Lung (tissue), 12 donors: ENCODE data around the gene ADAMTS18. TPM values are rescaled to one million over a fixed set of nuclear protein-coding genes. Genes with fewer than 3 reads are reported as not detected.
A peak's percentile ranks its signal among the peaks of the same experiment; 100 is the strongest.

Experiments used
- ATAC-seq: fragments of 200-7000 bp; cut with Tn5 transposase; one replicate; pipeline ENCODE4 v1.9.1; 2020; ENCODE audit warnings: moderate number of reproducible peaks; ENCODE audit not compliant: insufficient read depth, low FRiP score
- DNase-seq, 3 donors: peaks; one replicate each; pipeline ENCODE4 v3.0.0-alpha.2; 2013 to 2017
- H3K27ac ChIP-seq, 2 donors: one replicate each; pipeline ENCODE4 v1.5.1; 2013; ENCODE audit warnings: mild to moderate bottlenecking in 2 of 2, moderate library complexity in 2 of 2, control low read depth in 1 of 2, inconsistent platforms in 1 of 2, low read depth in 1 of 2, low read length in 1 of 2
- H3K27me3 ChIP-seq, 3 donors: one replicate each; pipeline ENCODE4 v1.5.1; 2013; ENCODE audit warnings: low read length in 2 of 3; ENCODE audit not compliant: control insufficient read depth in 3 of 3, insufficient read depth in 3 of 3
- H3K36me3 ChIP-seq, 4 donors: one replicate each; pipeline ENCODE4 v1.5.1; 2013; ENCODE audit warnings: low read length in 4 of 4, mild to moderate bottlenecking in 1 of 4, moderate library complexity in 1 of 4; ENCODE audit not compliant: control insufficient read depth in 4 of 4, insufficient read depth in 4 of 4
- H3K4me1 ChIP-seq, 5 donors: one replicate each; pipeline ENCODE4 v1.5.1; 2013; ENCODE audit warnings: low read length in 5 of 5, mild to moderate bottlenecking in 2 of 5, moderate library complexity in 1 of 5; ENCODE audit not compliant: control insufficient read depth in 5 of 5, insufficient read depth in 5 of 5
- H3K4me3 ChIP-seq: one replicate; pipeline ENCODE4 v1.5.1; 2013; ENCODE audit warnings: mild to moderate bottlenecking, control low read depth, moderate library complexity
- H3K9ac ChIP-seq, 2 donors: one replicate each; pipeline ENCODE4 v1.5.1; 2013; ENCODE audit warnings: low read length in 2 of 2, control low read depth in 1 of 2; ENCODE audit not compliant: insufficient read depth in 1 of 2
- H3K9me3 ChIP-seq, 4 donors: one replicate each; pipeline ENCODE4 v1.5.1; 2013; ENCODE audit warnings: low read length in 3 of 4, mild to moderate bottlenecking in 1 of 4, moderate library complexity in 1 of 4; ENCODE audit not compliant: control insufficient read depth in 4 of 4, insufficient read depth in 3 of 4
- CTCF ChIP-seq: IDR thresholded peaks from 2 replicates; pipeline ENCODE4 v1.5.1; 2012; ENCODE audit warnings: mild to moderate bottlenecking; ENCODE audit errors: control extremely low read depth, extremely low read depth
- WGBS, 2 donors: extraction: QIAGEN DNeasy Blood & Tissue Kit; methylation state at CpG; one replicate each; pipeline ENCODE4 v1.1.7; 2013; 5-methylcytosine and 5-hydroxymethylcytosine counted together
- polyA plus RNA-seq, 2 donors: library from polyadenylated mRNA; stranded (reverse); fragments of 200-250 nt; gene quantifications; one replicate each; pipeline ENCODE4 v1.2.1, GENCODE V29; 2013
- total RNA-seq, 2 donors: library from RNA; depleted of rRNA in 1 of 2; stranded (reverse); fragments of >200 nt in 1 of 2; gene quantifications; one replicate each; pipeline ENCODE4 v1.2.1, GENCODE V29; 2014 to 2021
- donor health status: control.
- donor health status: control.
- donor health status: Bipolar disorder and iron deficiency.
- donor health status: healthy.
- donor health status: DM: yes; HTN: yes; CAD: no.

ADAMTS18 gene
- total and polyA plus RNA-seq, 4 donors: 0.02 to 0.82 TPM; not detected in 2

GRCh38 chr16:77295896-77296295 lies 138.9 kb downstream of the ADAMTS18 start:
- TF ChIP-seq CTCF: no peak
- no peaks in the 10 kb centered on the region for H3K36me3 ChIP-seq
- ATAC-seq: no peak
- no peaks in the 10 kb centered on the region for H3K9me3 ChIP-seq
- H3K9ac ChIP-seq: no peak overlapping the region
- no peaks in the 10 kb centered on the region for H3K27me3 ChIP-seq
- peaks cover 0 to 3% (median 0%) of the 10 kb centered on the region in 5 donors for H3K4me1 ChIP-seq
- H3K27ac ChIP-seq: no peak overlapping the region
- 75 to 85% methylated on average over 3 of the region's 3 CpGs for WGBS, 2 donors
- peak in 1 of 3 donors; percentile 34 for DNase-seq
- H3K4me3 ChIP-seq: no peak overlapping the region

GRCh38 chr16:77290451-77291115 lies 144.3 kb downstream of the ADAMTS18 start:
- no peak overlapping the region for H3K4me3 ChIP-seq
- no peak overlapping the region for H3K9ac ChIP-seq
- 56 to 73% methylated on average over 10 of the region's 10 CpGs for WGBS, 2 donors
- H3K4me1 ChIP-seq: peaks cover 0 to 15% (median 0%) of the 10 kb centered on the region in 5 donors
- H3K27ac ChIP-seq: no peak overlapping the region
- no peaks in the 10 kb centered on the region for H3K27me3 ChIP-seq
- H3K9me3 ChIP-seq: no peaks in the 10 kb centered on the region
- no peak for TF ChIP-seq CTCF
- peak; percentile 31 to 76 (median 68) for DNase-seq
- no peaks in the 10 kb centered on the region for H3K36me3 ChIP-seq
- peak; percentile 20 for ATAC-seq

GRCh38 chr16:77289331-77289809 lies 145.5 kb downstream of the ADAMTS18 start:
- Histone ChIP-seq H3K9ac (no peak overlapping the region), H3K27me3 (no peaks in the 10 kb centered on the region), H3K4me3 (no peak overlapping the region), H3K27ac (no peak overlapping the region), H3K36me3 (no peaks in the 10 kb centered on the region), H3K9me3 (no peaks in the 10 kb centered on the region), H3K4me1 (peaks cover 0 to 15% (median 0%) of the 10 kb centered on the region in 5 donors)
- peak in 1 of 3 donors; percentile 5 for DNase-seq
- 55 to 58% methylated on average over 2 of the region's 2 CpGs for WGBS, 2 donors
- ATAC-seq: no peak
- no peak for TF ChIP-seq CTCF

- 61% methylated on average over 3 of the region's 3 CpGs for WGBS, 2 donors
- TF ChIP-seq CTCF: no peak
- DNase-seq (no peak), ATAC-seq (peak; percentile 67)
- H3K9me3 ChIP-seq: no peaks in the 10 kb centered on the region
- no peak overlapping the region for H3K9ac ChIP-seq
- H3K27me3 ChIP-seq: no peaks in the 10 kb centered on the region
- no peak overlapping the region for H3K4me3 ChIP-seq
- no peak overlapping the region for H3K27ac ChIP-seq
- no peaks in the 10 kb centered on the region for H3K36me3 ChIP-seq
- H3K4me1 ChIP-seq: peaks cover 0 to 15% (median 0%) of the 10 kb centered on the region in 5 donors
Measured at GRCh38 chr16:77288222-77288621, 146.6 kb downstream of the ADAMTS18 start.
